KMS-11 (cell line): ENCODE measurements around the gene PGM1.

Source experiments
- H2AFZ ChIP-seq: fragments of 200-600 bp; sonication (generic); 2 replicates; pipeline ENCODE4 v1.6.1; 2016; ENCODE audit warnings: antibody characterized with exemption, mixed run types, low read depth
- H3K27ac ChIP-seq: fragments of 200-600 bp; sonication (generic); 2 replicates; pipeline ENCODE4 v1.6.1; 2016; ENCODE audit warnings: mild to moderate bottlenecking, mixed run types
- H3K27me3 ChIP-seq: fragments of 200-600 bp; sonication (generic); 2 replicates; pipeline ENCODE4 v1.6.1; 2017; ENCODE audit warnings: mild to moderate bottlenecking, low read depth, mixed run types, moderate library complexity; ENCODE audit not compliant: insufficient read depth
- H3K36me3 ChIP-seq: fragments of 200-600 bp; sonication (generic); 2 replicates; pipeline ENCODE4 v1.6.1; 2017; ENCODE audit warnings: mild to moderate bottlenecking, mixed run types; ENCODE audit not compliant: insufficient read depth
- H3K4me1 ChIP-seq: fragments of 200-600 bp; sonication (generic); 2 replicates; pipeline ENCODE4 v1.6.1; 2016; ENCODE audit warnings: mild to moderate bottlenecking, low read depth, mixed run types; ENCODE audit not compliant: poor library complexity, severe bottlenecking
- H3K4me2 ChIP-seq: fragments of 200-600 bp; sonication (generic); 2 replicates; pipeline ENCODE4 v1.7.0; 2016; ENCODE audit warnings: mild to moderate bottlenecking, mixed run types
- H3K4me3 ChIP-seq: fragments of 200-600 bp; sonication (generic); IDR thresholded peaks from 2 replicates; pipeline ENCODE4 v1.6.1; 2017; ENCODE audit warnings: low read depth, low read length, mixed read lengths; ENCODE audit not compliant: insufficient read depth
- H3K79me2 ChIP-seq: fragments of 200-600 bp; sonication (generic); 2 replicates; pipeline ENCODE4 v1.6.1; 2016; ENCODE audit warnings: low read depth, mixed run types; ENCODE audit not compliant: insufficient read depth
- H3K9ac ChIP-seq: fragments of 200-600 bp; sonication (generic); 2 replicates; pipeline ENCODE4 v1.6.1; 2016; ENCODE audit warnings: mild to moderate bottlenecking, mixed run types
- H4K20me1 ChIP-seq: fragments of 200-600 bp; sonication (generic); 2 replicates; pipeline ENCODE4 v1.6.1; 2016; ENCODE audit warnings: mild to moderate bottlenecking, mixed run types; ENCODE audit not compliant: insufficient read depth
- TF ChIP-seq, protein P1 (sequence below): fragments of 200-600 bp; sonication (generic); conservative IDR thresholded peaks from 2 replicates; pipeline ENCODE4 v1.6.1; 2017; ENCODE audit warnings: low read depth, mild to moderate bottlenecking, antibody characterized with exemption, low read length, moderate library complexity, mixed read lengths

The PGM1 gene

DNA sequence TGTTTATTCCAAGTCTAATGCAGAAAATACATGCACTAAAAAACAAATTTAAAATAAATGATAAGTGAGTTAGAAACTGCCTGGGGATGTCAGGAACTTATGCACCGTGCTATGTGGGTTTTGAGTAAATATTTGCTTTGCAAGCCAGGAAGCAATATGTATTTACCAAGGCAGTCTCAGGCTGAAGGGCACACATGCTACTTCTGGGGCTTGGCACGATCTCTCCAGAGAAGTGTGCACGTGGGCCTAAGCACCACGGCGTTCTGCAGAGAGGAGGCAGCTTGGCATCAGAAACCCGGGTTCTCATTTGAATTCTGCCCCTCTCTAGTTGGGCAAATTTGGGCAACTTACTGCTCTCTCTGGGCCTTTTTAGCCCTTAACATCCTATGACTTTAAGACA lies 108.0 kb downstream of the PGM1 start:
- H3K9ac ChIP-seq: no peak overlapping the region
- H3K27ac ChIP-seq: no peak overlapping the region
- no peak overlapping the region for H3K4me3 ChIP-seq
- H3K79me2 ChIP-seq: no peaks in the 10 kb centered on the region
- TF ChIP-seq, protein P1, sequence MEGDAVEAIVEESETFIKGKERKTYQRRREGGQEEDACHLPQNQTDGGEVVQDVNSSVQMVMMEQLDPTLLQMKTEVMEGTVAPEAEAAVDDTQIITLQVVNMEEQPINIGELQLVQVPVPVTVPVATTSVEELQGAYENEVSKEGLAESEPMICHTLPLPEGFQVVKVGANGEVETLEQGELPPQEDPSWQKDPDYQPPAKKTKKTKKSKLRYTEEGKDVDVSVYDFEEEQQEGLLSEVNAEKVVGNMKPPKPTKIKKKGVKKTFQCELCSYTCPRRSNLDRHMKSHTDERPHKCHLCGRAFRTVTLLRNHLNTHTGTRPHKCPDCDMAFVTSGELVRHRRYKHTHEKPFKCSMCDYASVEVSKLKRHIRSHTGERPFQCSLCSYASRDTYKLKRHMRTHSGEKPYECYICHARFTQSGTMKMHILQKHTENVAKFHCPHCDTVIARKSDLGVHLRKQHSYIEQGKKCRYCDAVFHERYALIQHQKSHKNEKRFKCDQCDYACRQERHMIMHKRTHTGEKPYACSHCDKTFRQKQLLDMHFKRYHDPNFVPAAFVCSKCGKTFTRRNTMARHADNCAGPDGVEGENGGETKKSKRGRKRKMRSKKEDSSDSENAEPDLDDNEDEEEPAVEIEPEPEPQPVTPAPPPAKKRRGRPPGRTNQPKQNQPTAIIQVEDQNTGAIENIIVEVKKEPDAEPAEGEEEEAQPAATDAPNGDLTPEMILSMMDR: no peak
- no peaks in the 10 kb centered on the region for H4K20me1 ChIP-seq
- no peaks in the 10 kb centered on the region for H3K4me1 ChIP-seq
- no peaks in the 10 kb centered on the region for H3K36me3 ChIP-seq
- H3K4me2 ChIP-seq: no peak overlapping the region
- no peak overlapping the region for H2AFZ ChIP-seq
- H3K27me3 ChIP-seq: no peaks in the 10 kb centered on the region

DNA sequence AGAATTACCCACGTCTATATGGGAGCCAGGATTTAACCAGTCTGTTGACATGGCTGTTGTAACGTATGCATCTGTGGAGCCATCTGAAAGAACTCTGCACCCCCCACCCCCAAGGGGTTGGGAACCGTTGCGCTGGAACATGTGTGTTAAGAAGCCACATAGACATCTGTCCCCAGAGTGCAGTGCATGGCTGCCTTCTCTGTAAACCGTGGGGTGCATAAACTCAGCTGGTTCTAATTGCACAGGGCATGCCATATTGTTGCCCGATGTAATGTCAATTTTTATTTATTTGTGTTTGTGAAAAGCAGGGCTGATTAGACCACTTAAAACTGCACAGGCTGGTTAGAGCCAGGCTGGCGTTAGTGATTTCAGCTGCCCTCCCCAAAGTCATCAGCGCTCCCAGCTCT lies 110.5 kb downstream of the PGM1 start:
- no peak overlapping the region for H3K9ac ChIP-seq
- no peaks in the 10 kb centered on the region for H3K36me3 ChIP-seq
- H3K27me3 ChIP-seq: no peaks in the 10 kb centered on the region
- H4K20me1 ChIP-seq: no peaks in the 10 kb centered on the region
- no peaks in the 10 kb centered on the region for H3K4me1 ChIP-seq
- H3K4me3 ChIP-seq: no peak overlapping the region
- TF ChIP-seq, protein P1: no peak
- no peak overlapping the region for H2AFZ ChIP-seq
- H3K27ac ChIP-seq: no peak overlapping the region
- no peak overlapping the region for H3K4me2 ChIP-seq
- H3K79me2 ChIP-seq: no peaks in the 10 kb centered on the region

DNA sequence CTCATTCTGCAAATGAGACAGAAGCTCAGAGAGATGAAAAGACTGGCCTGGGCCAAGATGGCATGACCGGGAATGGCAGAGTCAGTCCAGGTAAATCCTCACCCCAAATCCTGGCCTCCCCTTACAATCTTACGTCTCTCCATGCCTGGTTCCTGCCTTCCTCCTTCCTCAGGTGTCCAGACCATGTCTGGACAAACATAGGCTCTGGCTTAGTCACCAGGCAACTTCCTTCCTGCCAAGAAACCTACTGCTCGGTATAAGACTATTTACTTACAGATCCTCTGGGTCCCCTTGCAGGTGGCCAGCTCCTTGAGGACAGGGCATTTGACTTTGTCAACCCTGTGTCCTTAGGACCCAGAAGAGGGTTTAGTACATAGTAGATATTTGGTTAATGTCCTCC lies 111.2 kb downstream of the PGM1 start:
- Histone ChIP-seq H3K36me3 (no peaks in the 10 kb centered on the region), H3K4me2 (no peak overlapping the region), H3K27me3 (no peaks in the 10 kb centered on the region), H2AFZ (no peak overlapping the region), H3K9ac (no peak overlapping the region), H4K20me1 (no peaks in the 10 kb centered on the region), H3K4me1 (no peaks in the 10 kb centered on the region), H3K4me3 (no peak overlapping the region), H3K79me2 (no peaks in the 10 kb centered on the region), H3K27ac (no peak overlapping the region)
- TF ChIP-seq, protein P1: no peak

DNA sequence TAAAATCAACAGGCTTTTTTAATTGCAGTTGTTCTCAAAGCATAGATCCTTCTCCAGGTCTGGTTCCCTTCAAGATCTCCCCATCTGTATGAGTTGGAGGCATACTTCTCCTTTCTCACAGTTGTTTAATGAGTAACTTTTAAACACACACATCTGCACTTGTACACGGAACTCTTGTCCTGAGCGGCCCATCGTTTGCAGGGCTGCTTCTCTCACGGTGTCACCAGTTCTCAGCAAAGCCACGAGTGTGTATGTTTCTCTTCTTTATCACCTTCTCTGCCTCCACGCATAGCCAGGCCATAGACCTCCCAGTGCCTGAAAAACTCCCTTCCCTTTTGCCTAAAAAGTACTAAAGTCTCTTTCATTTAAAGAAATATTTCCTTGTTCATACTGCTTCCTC lies 111.9 kb downstream of the PGM1 start:
- no peak overlapping the region for H3K9ac ChIP-seq
- H3K79me2 ChIP-seq: no peaks in the 10 kb centered on the region
- H3K27me3 ChIP-seq: no peaks in the 10 kb centered on the region
- H3K4me1 ChIP-seq: no peaks in the 10 kb centered on the region
- no peak overlapping the region for H3K27ac ChIP-seq
- H3K4me2 ChIP-seq: no peak overlapping the region
- no peak overlapping the region for H3K4me3 ChIP-seq
- no peaks in the 10 kb centered on the region for H3K36me3 ChIP-seq
- no peak overlapping the region for H2AFZ ChIP-seq
- TF ChIP-seq, protein P1: no peak
- H4K20me1 ChIP-seq: no peaks in the 10 kb centered on the region
